Umbilical cord (tissue), 2 donors: ENCODE measurements around the gene ENHO. TPM values are rescaled to one million over a fixed set of nuclear protein-coding genes. Genes with fewer than 3 reads are reported as not detected.
"Not testable (repeated sequence)": the region's sequence is repeated elsewhere in the genome, so short reads cannot be mapped to it uniquely, and the experiment has no call there.

Experiments
- DNase-seq: peaks from one replicate; pipeline ENCODE4 v3.0.0-alpha.2; 2015; ENCODE audit warnings: low spot score
- total RNA-seq: library from RNA; depleted of rRNA; stranded (reverse); fragments of >200 nt; gene quantifications from one replicate; pipeline ENCODE4 v1.2.3, GENCODE V29; 2014; ENCODE audit warnings: low replicate concordance; ENCODE audit not compliant: insufficient read depth

The ENHO gene
- total RNA-seq, 1 donor from 2014 or later: not detected

DNA sequence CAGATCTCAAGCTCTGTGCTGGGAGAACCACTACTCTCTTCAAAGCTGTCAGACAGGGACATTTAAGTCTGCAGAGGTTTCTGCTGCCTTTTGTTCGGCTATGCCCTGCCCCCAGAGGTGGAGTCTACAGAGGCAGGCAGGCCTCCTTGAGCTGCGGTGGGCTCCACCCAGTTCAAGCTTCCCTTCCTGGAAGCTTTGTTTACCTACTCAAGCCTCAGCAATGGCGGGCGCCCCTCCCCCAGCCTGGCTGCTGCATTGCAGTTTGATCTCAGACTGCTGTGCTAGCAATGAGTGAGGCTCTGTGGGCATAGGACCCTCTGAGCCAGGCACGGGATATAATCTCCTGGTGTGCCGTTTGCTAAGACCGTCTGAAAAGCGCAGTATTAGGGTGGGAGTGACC, 9.3 kb upstream of the ENHO start:
- DNase-seq: not testable (repeated sequence)

DNA sequence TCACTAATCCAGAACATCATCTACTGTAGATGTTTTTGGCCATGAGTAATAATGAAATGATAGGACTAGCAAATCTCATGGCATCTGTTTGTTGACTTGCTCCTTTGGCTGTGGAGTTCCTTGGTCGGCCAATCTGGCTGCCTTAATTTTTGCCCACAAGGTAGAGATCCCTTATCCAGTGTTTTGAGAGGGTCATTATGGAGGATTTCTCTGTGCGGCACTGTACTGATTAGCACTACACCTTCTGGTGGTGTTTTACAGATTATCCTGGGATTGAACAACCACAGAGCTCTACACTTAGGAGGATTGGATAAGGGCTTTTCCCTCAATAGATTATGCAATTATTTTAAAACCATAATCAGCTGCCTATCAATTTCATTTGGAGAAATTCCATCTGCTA, 3.2 kb upstream of the ENHO start:
- no peak for DNase-seq

DNA sequence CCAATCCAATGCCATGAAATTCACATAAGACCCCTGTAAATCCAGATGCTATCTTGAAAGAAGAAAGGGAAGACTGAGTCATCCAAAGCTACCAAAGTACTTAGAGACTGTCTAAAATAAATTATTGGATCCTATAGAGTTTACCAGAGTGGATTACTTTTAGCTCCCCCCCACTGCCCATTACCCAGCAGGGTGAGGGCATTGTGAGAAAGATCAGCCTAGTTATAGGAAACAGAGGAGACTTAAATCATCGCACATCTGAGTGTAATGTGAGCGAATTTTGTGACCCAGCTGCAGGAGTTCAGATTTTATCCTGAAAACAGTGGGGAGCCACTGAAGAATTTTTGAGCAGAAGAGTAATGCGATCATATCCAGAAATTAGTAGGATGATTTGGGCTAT, 1.6 kb upstream of the ENHO start:
- DNase-seq: no peak

DNA sequence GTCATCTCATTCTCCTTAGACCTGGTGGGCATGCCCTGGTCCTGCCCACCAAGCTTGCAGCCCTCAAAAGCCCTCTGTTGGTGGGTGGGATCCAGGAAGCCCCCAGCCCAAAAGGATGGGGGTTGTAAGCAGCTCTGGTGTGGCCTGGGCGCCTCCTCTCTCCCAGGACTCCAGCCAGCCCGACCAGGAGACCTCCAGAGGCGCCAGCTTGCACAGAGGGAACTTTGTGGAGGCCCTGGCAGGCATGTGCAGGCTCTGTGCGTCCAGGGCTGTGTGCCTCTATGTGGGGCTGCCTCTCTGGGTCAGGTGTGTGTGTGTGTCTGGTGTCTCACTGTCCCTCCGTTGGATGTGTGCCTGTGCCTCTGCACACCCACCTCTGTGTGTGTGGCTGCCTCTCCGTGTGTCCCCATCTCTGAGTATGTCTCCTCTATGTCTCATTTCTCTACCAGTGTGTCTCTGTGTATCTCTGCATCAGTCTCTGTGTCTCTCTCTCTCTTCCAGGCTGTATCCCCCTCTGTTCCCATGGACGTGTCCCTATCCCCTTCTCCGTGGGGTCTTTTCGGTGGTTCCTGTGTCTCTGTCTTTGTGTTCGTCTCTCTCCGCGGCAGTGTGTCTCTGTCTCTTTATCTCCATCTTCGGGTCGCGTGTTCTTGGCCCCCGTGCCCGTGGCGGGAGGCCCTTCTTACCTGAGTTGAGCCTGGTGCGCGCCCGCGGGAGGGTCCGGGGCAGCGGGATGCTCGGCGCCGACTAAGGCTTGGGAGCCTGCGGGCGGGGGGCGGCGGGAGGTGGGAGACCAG, 501 bp downstream of the ENHO start:
- DNase-seq: no peak

DNA sequence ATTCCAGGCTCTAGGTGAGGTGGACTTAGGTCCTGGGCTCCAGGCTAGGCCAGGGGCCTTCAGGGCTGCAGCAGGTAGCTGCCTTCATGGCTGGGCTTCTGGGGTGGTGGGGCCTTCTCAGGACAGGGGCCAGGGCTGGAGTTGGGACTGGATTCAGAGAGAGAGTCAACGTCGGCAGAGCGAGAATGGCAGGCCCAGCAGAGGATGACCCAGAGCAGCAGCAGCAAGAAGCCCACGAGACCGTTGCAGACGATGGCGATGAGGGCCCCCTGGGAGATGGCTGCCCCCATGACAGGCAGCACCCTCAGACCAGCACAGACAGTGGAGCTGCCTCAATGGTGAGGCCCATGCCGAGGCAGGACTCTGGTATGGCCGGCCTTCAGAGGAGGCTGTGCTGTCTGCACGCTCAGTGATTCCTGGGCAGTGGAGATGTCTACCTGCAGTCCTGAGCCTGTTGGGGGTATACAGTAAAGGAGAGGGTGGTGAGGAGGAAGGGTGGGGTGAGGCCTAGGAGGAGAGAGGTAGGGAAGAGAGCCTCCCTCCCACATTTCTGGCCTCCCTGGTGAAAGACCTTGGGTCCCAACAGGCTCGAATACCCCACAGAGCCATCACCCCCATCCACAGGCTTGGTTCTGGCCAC, 1.3 kb downstream of the ENHO start:
- DNase-seq: no peak

DNA sequence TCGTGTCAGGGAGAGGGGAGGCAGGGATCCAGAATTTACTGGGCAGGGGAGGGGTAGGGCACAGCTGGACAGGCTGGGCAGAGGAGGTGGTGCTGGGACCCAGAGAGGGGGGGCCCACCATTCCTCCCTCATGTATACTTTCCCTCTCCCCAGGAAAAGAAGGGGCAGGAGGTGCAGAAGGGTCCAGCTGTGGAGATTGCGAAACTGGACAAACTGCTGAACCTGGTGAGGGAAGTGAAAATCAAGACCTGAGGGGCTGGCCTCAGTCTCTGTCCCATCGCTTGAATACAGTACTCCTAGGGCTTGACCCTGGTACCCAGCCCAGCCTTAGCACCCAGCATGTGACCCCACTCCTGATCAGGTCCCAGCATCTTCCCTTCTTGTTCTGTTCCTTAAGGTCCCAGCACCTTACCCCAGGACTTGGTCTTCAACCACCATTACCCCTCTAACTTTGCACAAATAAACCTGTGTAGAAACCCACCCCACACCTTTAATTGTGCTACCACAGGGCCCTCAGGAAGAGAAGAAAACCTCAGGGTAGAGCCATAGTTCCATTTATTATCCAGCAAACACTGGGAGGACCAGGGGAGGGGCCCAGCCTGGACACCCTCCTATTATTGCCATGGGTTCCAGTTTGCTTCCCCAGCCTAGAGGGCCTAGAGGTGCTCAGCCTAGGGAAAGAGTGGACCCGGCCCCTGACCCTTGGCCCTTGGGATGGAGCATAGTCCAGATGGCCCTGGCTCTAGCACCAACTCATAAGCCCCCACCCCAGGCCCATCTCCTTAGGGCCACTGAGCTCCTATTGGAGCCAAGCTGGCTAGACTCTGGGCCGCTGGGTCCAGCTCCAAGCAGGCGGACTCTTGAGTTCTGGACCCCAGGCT, 2.0 kb downstream of the ENHO start:
- no peak for DNase-seq

DNA sequence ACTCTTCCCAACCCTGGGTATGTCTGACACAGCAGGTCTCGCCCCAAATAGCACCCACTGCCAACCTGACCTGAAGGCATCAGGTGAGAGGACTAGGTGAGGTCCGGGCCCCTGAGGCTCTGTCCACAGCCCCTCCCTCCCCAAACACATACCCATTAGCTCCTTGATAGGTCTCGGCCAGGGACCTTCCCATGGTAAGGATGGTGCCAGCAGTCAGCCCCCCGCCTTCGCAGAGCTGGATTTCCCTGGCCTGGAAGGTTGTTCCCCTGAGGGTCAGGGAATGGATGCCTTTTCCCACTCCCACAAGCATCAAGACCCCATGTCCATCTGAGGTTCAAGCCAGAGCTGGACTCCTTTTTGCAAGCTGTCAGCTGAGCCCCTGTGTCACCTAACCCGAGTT, 2.7 kb downstream of the ENHO start:
- no peak for DNase-seq

DNA sequence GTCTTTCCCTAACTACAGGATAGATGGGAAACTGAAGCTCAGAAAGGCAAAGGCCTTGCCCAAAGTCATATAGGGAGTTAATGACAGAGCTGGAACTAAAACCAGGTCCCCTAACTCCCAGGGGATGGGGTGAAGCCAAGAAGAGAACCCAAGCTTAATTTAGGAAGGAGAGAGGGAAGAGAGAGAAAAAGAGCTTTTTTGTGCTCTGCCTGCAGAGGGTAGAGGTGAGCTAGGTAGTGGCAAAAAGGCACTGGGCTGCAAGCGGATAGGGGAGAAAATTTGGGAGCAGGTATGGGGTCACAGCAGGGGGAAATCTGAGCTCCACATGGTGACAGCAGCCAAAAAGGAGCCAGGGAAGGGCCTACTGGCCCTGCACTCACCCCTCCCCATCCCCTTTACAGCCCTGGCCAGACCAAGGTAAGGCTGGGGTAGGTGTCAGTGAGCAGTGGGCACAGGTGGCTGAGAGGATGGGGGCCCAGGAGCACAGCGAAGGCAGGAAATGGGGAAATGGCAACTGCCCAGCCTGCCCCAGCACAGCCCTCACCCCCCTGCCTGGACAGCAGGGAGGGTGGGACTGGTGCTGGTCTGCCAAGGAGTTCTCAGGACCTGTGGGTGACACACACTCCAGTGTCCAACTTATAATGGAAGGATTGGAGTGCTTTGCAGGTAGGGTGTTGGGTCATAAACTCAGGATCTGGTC, 3.3 kb downstream of the ENHO start:
- DNase-seq: no peak

DNA sequence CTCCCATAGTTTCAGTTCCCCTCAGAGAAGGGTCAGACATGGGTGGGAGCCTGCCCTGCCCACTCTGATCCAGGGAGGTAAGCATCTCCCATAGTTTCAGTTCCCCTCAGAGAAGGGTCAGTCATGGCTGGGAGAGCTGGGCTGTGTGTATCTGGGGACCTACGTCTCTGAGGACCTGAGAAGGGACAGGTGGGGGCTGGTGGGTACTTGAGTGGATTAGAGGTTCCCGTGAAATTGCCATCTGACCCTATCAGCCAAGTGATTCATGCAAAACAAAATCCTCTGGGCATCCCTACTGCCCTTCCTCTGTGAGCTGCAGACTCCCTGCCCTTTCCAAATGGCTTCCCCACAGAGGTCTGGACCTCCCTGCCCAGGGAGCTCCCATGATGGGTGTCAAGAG, 3.9 kb downstream of the ENHO start:
- no peak for DNase-seq

DNA sequence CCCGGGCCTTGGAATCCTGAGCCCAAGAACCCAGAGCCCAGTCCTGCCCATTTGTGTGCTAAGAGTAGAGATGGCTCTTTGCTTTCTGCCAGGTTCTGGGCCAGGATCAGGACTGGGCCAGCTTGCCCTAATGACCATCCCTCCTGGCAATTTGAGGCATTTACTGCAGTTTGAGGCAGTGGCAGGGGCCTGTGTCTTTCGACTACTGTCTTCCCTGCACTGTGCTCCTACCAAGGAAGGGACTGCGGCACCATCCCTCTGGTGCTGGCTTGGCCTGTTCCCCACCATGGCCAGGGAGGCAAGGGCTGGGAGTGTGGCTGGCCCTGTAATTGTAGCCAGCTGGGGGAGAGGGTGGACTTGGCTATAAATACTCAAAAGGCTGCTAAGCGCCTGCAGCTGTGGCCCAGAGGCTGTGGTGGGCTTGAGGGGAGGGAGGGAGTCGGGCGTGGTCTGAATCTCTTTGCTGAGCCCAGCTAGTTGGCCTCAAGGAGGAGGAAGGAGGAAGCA, 4.6 kb downstream of the ENHO start:
- DNase-seq: no peak

DNA sequence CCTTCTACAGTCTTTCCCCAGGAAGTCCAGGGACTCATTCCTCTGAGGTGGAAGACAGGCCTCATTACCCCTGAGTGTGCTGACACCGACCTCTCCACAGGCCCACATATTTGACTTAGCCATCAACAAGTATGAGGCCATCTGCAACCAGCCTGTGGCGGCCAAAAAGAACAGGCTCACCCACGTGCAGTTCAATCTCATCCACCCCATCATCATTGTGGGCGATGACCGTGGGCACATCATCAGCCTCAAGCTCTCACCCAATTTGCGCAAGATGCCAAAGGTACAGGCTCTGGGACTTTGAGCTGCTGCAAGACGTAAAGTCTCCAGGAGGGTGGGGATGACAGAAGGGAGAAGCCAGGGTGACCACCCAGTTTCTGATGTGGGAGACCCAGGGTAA, 5.6 kb downstream of the ENHO start:
- DNase-seq: no peak

DNA sequence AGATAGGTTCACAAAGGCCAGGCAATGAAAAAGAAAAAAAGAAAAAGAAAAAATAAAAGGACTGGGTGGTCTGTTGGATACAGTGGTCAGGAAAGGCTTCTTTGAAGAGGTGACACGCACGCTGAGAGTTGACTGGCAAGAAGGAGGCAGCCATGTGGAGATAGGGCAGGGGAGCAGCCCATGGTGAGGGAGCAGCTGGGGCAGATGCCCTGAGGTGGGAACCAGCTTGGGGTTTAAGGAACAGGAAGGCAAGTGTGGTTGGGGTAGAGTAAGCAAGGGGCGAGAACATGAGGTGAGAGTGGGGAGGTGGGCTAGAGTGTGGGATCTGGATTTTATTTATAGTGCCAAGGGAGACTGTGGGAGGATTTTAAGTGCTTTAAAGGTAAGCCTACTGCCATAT, 6.8 kb downstream of the ENHO start:
- DNase-seq: no peak

DNA sequence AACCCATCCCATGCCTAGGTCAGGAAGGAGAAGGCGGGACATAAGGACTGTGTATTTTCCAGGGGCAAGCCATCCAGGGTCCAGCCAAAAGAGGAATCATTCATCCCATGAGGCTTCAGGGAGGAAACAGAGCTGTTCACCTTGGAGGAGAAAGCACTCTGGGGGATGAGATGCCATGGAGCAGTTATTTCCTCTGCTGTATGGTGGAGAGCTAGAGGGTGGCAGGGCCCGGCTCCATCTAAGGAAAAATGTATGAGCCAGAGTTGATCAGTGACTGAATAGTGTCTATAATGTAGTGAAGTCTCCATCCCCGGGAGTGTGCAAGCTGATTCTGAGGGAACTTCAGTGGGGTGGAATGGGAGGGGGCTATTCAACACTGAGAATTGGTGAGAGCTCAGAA, 8.0 kb downstream of the ENHO start:
- DNase-seq: no peak

DNA sequence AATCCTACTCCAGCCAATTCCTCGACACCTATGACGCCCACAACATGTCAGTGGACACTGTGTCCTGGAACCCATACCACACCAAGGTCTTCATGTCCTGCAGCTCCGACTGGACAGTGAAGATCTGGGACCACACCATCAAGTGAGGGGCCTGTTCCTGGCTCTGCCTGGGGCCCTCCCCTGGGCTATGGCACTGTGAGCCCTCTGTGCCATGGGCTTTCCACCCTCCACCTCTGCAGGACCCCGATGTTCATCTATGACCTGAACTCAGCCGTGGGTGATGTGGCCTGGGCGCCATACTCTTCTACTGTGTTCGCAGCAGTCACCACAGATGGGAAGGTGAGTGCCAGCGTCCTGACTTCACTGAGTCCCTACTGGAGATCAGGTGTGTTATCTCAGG, 8.4 kb downstream of the ENHO start:
- no peak for DNase-seq

DNA sequence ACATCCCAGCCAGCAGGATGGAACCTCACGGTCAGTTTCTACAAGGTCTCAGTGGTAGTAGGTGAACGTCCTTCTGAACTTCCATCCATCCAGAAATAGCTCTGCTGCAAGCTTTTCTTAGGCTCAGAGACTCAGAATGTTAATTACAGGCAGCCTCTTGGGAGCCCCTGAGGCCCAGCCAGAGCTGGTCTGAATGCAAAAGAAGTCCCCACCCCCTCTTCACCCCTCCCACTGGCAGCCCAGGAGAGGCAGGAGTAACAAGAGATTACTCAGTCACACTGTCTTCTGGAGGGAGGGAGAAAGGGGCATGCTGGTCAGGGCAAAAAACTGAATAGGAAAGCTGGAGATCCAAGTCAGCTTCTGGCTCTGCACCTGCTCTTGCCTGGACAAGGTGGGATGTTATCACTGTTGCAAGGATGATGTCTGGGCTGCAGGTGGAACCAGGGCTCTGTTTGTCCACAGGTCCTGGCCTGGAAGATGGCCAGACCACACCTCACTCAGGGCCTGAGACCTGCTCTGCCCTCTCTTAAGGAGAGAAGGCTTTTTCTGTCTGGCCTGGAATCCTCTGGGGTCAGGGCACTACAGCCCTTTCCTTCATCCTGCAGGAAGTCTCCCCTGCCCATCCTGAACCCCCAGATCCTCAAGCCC, 9.1 kb downstream of the ENHO start:
- peak; percentile 49 for DNase-seq

DNA sequence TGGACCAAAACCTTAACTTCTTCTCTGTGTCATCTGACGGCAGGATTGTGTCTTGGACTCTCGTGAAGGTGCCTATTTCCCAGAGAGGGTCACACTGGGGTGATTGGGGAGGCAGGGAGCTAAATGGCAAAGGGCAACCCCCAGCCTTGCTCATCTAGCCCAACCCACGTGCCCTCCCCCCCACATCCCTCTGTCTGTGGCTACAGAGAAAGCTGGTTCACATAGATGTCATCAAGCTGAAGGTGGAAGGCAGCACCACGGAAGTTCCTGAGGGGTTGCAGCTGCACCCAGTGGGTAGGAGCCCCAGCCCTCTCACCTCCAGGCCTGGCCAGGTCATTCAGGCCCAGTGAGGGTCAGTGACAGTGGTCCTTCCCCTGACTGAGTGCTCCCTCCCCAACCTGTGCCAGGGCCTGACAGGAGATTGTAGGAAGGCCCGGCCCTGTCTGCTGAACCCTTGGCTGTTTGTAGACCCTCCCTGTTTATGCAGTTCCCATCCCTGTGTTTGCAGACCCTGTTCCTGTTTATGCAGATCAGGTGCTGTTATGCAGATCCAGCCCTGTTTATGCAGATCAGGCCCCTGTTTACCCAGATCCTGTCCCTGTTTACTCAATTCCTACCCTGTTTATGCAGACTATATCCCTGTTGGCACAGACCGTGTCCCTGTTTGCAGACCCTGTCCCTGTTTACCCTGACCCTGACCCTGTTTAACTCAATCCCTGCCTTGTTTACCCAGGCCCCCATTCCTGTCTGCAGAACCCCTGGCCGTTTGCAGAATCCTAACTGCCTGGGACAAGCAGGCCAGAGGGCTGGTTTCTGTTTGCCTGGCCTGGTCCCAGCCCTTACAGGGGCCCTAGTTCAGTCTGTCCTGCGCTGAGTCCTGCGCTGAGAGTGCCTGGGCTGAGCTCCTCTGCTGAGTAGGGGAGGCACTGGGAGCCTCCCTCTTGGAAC, 10.4 kb downstream of the ENHO start:
- peak; percentile 58 for DNase-seq

DNA sequence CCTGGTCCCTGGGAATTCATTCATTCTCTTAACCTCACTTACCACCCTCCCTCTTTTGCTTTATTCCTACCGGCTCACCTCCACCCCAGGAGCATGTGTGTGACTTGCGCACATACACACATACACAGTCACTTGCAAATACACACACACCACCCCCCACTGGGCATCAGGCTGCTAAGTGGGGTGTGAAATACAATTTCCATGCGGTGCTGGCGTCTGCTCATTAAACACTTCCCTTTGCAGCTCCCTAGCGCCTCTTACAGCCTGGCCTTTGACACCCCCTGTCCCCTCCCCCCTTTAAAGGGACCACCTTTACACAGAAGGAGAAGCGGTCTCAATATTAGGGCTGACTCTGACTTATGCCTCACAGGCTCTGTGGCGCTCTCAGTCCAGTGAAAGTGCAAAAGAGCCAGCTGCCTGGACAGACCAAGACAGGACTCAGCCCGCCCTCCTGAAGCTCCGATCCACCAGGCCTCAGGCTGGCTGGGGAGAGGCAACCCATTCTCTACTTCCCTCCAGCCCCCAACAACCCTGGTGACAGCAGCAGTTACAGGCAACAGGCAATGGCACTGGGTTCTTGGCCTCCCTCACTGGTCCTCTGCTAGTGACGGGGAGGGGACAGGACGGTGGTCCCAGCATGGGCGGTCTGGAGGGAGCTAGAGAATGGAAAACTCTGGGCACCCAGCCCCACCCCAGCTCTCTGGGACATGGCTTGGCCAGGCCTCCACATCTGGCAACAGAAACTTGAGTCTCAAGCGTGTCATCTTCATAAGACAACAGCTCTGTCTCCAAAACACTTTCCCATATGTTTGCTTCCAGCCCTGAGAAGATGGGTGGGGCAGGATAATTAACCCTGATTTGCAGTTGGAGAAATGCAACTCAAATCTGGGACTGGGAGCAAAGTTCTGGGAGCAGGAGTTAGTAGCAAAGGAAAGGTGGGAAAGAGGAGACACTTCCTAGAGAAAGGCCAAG, 12.0 kb downstream of the ENHO start:
- no peak for DNase-seq

DNA sequence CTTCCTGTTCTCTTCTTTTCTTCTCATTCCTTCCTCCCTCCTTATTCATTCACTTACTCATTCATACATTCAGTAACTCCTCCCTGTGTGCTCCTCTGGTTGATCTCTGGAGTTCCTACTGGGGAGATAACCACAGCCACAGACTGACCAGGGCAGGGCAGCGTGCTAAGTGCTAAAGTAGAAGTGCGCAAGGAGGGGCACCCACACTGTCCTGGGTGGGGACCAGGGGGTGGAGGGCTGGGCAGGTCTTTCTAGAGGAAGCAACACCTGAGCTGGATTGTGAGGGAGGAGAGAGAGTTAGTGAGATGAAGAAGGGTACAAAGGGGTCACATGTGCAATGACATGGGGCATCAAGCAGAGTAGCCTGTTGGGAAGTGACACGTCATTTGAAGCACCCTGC, 13.8 kb downstream of the ENHO start:
- DNase-seq: no peak

DNA sequence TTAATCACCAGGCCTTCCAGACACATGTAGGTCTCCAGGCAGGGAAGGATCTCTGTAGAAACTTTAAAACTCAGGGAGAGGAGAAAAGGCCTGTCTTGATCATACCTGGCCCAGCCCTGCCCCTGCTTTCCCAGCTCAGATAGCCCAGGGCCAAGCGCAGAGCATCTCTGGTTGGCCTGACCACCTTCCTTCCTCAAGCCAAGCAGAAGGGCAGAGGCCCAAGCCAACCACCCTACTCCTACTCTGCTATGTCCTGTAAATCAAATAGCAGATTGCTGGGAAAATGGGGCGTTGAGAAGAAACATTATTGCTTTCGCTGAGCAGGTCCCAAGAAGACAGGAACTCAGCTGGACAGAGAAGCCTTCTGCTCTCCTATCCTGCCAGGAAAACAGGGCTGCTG, 14.3 kb downstream of the ENHO start:
- no peak for DNase-seq
